CD4-positive, alpha-beta T cell treated with Interleukin-1 beta for 1 hour (primary cell): ENCODE measurements around the gene TEX19.
A peak's percentile ranks its signal among the peaks of the same experiment; 100 is the strongest.
"Not testable (repeated sequence)": the region's sequence is repeated elsewhere in the genome, so short reads cannot be mapped to it uniquely, and the experiment has no call there.

Source experiments
- DNase-seq, 2 donors: peaks; one replicate each; pipeline ENCODE4 v3.0.0-alpha.2; 2020 to 2022

The TEX19 gene

DNA sequence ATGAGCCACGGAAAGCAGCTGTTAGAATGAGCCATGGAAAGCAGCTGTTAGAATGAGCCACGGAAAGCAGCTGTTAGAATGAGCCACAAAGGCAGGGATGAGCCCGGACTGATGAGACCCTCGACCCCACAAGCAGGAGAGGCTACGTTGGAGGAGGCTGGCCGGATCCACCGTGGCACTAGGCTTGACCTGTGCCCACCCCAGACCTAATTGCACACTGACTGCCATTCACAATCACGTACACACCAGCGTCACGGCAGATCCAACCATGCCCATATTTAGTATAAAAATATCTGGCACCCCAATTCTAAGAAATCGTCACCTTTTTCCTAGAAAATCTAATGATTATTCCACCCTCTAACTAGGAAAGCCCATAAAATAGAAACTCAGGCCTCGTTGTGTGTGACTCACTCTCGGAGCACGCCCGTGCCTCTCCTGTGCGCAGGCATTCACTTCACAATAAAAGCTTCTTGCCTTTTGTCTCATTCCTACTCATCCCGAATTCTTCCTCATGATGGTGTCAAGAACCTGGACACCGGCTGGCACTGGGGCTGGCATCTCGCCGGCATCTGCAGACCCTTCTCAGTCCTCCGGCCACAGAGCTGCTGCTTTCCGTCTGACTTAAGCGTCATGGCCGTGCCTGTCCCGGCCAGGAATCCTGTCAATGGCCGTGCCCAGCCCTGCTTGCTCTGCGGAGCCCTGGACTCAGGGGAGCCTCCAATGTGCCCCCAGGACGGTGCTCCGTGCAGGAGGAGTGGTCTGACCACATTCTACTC lies 20.0 kb upstream of the TEX19 start:
- no peak for DNase-seq

DNA sequence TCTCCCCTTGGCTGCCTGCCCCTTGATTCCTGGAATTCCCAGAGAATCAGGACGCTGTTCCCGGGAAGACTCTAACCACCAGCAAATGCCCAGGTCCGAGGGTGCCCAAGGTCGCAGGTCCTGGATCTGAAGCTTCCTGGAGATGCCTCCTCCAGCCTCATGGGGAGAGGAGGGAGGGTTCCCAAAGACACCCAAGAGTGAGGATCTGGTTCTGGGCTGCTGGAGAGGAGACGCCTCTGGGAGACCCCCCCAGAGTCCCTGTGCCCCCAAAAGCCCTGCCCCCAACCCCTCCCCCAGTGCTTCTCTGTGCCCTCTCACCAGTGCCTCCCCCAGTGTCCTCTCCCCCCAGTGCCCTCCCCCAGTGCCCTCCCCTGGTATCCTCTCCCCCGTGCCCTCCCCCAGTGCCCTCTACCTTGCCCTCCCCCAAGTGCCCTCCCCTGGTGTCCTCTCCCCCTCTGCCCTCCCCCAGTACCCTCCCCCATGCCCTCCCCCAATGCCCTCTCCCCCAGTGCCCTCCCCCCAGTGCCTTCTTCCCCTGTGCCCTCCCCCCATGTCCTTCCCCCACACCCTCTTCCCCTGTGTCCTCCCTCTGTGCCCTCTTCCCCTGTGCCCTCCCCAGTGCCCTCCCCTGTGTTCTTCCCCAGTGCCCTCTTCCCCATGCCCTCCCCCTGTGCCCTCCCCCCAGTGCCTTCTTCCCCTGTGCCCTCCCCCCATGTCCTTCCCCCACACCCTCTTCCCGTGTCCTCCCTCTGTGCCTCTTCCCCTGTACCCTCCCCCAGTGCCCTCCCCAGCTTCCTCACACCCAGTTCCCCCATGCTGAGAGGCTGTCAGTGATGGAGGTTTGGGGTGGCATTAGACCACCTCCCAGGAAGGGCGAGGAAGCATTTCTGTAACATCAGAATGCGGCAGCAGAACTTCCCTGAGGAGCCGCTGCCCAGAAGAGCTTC lies 19.1 kb upstream of the TEX19 start:
- no peak for DNase-seq

DNA sequence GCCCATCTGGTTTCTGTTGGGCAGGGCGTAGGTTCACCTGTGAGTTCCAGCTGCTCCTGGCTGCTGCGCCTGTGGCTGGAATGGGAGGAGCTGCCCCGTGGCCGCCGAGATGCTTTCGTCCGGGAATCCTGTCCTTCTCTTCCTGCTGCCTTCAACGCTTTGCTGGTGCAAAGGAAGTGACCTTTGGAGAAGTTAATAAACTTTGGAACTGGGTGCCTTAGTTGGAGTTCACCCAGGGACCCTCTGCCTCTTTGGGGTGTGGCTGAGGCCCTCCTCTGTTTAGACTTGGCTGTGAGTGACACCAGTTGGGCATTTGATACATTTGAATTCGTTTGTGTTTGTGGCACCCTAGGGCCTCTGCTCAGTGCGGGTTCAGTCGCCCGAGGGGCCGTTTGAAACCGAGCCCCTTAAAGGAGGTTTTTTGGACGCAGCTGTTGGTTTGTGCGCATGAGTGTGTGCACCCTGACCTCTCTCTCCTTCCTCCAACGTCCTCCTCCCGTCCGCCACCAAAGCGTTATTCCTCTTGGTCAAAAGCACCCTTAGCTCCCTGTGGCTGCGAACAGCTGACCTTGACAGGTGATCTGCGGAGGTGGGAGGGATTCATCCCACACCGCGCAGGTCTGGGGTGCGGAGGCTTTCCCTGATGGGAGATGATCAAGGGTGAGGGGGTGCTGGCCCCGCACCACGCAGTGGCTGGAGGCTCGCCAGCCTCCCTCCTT lies 16.5 kb upstream of the TEX19 start:
- DNase-seq = no peak

- no peak for DNase-seq
Observed at GRCh38 chr17:82343560-82343959, 15.5 kb upstream of the TEX19 start.

DNA sequence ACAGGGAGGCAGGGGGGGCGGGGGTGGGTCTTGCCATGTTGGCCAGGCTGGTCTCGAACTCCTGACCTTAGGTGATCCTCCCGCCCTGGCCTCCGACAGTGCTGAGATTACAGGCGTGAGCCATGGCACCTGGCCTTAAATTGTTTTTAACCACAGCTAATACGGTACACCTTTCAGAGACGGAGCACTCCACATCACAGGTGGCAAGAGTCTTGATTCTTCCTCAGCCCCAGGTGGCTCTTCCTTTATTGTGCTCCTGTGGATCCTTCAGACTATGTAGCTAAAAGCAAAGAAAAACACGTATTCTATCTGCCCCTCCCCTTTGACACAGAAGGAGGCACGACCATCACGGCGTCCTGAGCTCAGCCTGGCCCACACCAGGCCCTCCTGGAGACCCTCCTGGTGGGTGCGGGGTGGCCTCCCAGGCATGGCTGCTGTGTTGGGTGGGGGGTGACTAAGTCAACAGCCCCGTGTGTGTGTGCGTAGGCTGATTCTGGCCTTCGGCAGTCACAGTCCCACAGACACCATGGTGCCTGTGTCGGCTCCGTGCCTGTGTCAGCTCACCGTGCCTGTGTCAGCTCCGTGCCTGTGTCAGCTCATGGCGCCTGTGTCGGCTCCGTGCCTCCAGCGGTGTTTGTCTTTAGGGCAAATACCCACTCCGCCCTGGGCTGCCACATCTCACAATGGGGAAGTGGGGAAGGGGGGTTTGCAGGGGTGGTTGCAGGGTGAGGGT lies 14.7 kb upstream of the TEX19 start:
- DNase-seq = no peak

DNA sequence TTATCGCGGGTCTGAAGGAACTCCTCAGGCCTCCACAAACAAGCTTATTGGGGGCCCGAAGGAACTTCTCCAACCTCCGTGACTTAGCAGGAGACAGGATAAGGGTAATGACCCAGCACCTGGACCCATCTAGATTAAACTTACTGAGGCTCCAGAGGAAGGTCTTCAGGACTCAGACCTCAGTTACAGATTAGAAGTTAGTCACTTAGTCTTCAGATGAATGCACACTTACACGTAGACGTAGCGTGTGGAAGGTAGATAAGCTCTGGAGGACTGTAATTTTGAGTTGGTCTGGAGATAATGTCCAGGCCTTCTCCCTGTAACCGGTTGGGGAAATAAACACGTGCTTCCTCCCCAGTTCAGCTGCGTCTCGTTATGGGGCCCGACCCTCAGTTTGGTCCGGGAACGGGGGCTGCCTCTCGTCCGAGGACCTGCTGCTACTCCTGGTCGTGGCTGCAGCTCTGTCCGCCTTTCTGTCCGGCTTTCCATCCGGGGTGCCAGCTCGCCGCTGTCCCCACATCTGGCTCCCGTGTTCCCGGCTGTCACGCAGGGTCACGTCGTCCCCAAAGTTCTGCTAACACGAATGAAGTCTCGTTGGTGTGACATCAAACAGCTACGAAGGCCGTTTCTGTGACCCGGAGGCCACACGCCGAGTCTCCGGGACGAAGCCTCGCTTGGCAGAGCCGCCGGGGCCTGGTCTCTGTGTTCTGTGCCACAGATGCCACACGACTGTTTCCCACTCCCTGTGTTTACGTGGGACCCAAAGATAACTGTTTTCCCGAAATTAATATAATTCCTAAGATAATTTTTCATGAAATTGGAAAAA lies 13.7 kb upstream of the TEX19 start:
- DNase-seq = no peak

DNA sequence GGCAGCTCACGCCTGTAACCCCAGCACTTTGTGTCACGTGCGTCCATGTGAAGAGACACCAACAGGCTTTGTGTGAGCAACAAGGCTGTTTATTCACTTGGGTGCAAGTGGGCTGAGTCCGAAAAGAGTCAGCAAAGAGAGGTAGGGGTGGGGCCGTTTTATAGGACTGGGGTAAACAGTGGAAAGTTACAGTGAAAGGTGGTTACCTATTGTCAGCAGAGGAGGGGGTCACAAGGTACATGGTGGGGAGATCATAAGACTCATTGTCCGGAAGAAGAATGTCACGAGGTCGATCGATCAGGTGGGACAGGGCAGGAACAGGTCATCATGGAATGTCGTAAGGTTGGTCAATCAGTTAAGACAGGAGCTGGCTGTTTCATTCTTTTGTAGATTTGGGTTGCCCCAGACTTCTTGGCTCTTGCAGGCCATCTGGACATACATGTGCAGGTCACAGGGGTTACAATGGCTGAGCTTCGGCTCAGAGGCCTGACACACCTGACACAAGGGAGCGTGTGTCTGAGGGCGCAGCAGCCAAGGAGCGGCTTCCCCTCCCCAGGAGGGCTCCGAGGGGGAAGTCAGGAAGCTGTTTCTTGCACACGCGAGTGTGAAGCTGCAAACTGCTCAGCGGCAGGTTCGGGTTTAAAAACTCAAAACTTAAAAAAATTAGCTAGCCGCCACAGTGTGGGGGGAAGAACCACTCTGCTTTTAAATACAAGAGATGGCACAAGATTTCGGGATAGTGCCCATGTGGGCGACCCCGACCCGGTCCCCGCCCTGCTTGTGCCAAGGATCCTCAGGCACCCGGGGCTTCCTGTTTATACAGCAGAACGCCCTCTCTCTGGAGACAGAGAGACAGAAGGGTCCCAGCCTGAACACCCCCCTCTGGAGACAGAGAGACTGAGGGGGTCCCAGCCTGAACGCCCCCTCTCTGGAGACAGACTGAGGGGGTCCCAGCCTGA lies 12.4 kb upstream of the TEX19 start:
- no peak for DNase-seq

GRCh38 chr17:82347994-82348393 lies 11.1 kb upstream of the TEX19 start:
- DNase-seq = not testable (repeated sequence)

DNA sequence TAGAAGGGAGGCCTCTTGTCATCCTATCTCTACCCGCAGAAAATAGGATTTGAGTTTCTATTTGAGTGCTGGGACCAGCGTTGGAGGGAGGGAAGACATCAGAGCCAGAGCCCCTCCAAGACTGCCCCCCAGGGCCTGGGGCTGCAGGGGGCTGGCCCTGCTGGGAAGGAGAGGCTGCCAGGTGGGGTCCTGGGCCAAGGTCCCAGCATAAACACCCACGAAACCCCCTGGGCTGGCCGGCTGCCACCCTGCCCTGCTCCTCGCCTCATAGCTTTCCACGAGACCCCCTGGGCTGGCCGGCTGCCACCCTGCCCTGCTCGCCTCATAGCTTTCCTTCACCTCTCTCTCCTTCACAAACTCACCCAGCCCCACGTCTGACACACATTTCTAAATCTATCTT lies 10.6 kb upstream of the TEX19 start:
- no peak for DNase-seq

DNA sequence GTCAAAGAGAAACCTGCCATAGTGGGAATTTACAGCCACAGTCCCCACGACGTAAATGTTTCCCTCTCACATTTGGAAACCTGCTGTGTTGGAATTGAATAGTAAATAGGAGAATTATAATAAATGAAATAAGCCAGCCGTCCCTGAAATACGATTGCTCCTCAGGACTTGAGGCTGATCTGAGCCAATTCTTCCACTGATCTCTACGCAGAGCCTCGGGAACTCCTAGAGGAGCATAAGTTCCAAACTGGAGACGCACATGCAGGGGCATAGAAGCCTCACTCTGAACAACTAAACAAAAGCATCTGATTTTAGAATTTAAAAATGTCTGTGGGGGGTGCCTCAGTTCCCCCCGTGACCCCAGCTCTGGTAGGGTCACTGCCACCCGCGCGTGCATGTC lies 10.2 kb upstream of the TEX19 start:
- no peak for DNase-seq

GRCh38 chr17:82349287-82349701 lies 9.8 kb upstream of the TEX19 start:
- no peak for DNase-seq

- DNase-seq = peak; percentile 35 to 36
Observed at GRCh38 chr17:82350182-82351030, 8.6 kb upstream of the TEX19 start.

- no peak for DNase-seq
Observed at GRCh38 chr17:82351254-82351712, 7.8 kb upstream of the TEX19 start.

DNA sequence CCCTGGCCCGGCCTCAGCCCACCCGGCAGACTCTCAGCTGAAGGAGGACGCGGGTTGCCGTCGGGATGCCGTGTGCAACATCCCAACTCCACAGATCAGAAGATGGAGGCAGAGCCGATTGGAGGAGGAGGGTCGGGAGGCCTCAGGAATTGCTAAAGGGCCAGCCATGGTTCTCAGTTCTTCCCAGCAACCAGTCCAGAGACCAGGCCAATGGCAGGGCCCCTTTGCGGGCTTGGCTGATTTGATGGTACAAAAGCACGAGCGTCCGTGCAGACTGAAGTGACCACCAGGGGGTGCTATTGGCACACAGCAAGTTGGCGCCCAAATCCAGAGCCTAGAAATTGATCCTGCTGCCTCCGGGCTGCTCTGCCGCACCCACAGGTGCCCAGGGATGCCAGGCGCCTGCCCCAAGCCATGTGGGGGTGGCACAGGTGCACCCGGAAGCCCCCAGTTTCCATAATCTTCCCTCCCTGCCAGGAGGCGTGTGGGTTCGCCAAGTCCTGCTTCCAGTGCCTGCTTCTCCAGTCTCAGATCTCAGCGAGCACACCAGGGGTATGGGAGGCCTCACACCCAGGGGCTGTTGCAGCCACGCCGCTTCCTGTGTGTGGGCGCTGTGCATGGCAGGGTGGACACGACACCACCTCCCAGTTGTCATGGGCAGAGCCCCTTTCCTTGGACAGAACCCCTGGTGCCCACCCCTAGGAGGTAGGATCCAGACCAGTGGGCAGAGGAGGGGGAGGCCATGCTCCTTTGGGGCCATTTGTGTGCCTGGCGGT lies 7.1 kb upstream of the TEX19 start:
- peak; percentile 81 to 83 for DNase-seq

DNA sequence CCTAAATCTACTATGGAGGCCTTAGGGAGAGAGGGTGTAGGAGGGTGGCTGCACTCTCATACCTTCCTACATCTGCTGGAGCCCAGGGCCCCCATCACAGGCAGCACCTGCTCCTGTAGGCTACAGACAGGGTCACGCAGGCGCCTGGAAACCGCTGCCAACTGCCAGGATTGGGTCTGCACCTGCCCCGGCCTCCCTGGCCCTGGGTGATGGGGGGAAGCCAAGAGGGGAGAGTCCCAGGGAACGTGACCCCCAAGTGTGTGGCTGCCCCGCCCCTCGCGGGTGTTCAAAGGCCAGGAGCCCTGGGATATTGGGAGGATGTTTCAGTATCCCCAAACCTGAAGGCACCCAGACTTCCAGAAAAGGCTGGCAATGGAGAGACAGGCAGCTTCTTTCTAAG lies 5.6 kb upstream of the TEX19 start:
- DNase-seq = no peak

- DNase-seq = no peak
Observed at GRCh38 chr17:82354804-82355308, 4.2 kb upstream of the TEX19 start.

GRCh38 chr17:82355770-82356427 lies 3.1 kb upstream of the TEX19 start:
- DNase-seq = no peak
